ENCODE measurements around the gene STK16.

- TF ChIP-seq POLR2A (IDR thresholded peaks at IDR 0.05) (no peak), CTCF (IDR thresholded peaks at IDR 0.05) (no peak)
Observed at GRCh38 chr2:219290381-219291171, 45.3 kb downstream of the STK16 start.
